T-helper 1 cell treated with Interleukin-12 subunit alpha and Interleukin-12 subunit beta and Interleukin-4 antibody, amounts not matched to agents 30 μg/mL and 1 μg/mL, for 36 hours (primary cell): ENCODE data around the gene CCDC152.
"Not testable (repeated sequence)": the region's sequence is repeated elsewhere in the genome, so short reads cannot be mapped to it uniquely, and the experiment has no call there.

Experiments
- H3K27ac Mint-ChIP-seq: one replicate; pipeline ENCODE4 v1.8.0; 2021; ENCODE audit warnings: mild to moderate bottlenecking, mixed read lengths
- H3K27me3 Mint-ChIP-seq: one replicate; pipeline ENCODE4 v1.8.0; 2021; ENCODE audit warnings: low read depth, mixed read lengths
- H3K36me3 Mint-ChIP-seq: one replicate; pipeline ENCODE4 v1.8.0; 2021; ENCODE audit warnings: low read depth, mixed read lengths
- H3K4me1 Mint-ChIP-seq: one replicate; pipeline ENCODE4 v1.8.0; 2021; ENCODE audit warnings: low read depth, mixed read lengths
- H3K4me3 Mint-ChIP-seq: one replicate; pipeline ENCODE4 v1.8.0; 2021; ENCODE audit warnings: mild to moderate bottlenecking, moderate library complexity, mixed read lengths
- H3K9me3 Mint-ChIP-seq: one replicate; pipeline ENCODE4 v1.8.0; 2021; ENCODE audit warnings: mixed read lengths

Gene CCDC152

DNA sequence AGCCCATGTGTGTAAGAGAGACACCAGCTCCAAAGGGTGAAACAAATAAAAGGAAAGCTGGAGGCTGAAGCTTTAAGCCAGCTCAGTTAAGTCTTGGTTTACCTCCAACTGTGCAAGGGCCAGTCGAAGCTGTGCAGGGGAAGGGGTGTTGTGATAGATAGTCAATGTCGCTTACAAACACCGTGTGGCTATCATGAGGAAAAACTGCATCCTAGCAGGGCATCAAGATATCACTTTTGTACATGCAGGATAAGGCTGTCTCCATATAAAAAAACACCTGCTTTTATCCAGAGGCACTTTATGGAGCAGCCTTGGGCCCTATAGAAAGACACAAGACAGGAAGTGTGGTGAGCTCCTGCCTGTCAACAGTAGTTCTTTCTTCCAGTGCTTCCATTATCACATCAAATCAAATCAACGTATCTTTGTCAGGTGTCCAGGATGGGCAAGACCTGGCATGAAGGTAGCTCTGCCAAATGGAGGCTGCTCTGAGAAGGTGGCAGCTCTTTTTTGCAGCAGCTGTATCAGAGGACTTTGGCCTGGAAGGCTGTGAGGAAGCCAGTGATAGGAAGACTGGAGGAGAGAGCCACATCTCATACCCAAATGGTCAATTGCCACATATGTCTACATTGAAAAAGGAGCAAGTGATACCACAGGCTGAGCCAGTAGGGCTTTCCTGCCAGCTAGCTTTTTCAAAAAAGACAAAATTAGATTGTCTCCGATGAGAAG is 84.4 kb downstream of the CCDC152 start:
- no peak overlapping the region for H3K27ac Mint-ChIP-seq
- no peak overlapping the region for H3K4me3 Mint-ChIP-seq
- no peaks in the 10 kb centered on the region for H3K9me3 Mint-ChIP-seq
- H3K4me1 Mint-ChIP-seq: no peaks in the 10 kb centered on the region
- no peaks in the 10 kb centered on the region for H3K36me3 Mint-ChIP-seq
- H3K27me3 Mint-ChIP-seq: no peaks in the 10 kb centered on the region

DNA sequence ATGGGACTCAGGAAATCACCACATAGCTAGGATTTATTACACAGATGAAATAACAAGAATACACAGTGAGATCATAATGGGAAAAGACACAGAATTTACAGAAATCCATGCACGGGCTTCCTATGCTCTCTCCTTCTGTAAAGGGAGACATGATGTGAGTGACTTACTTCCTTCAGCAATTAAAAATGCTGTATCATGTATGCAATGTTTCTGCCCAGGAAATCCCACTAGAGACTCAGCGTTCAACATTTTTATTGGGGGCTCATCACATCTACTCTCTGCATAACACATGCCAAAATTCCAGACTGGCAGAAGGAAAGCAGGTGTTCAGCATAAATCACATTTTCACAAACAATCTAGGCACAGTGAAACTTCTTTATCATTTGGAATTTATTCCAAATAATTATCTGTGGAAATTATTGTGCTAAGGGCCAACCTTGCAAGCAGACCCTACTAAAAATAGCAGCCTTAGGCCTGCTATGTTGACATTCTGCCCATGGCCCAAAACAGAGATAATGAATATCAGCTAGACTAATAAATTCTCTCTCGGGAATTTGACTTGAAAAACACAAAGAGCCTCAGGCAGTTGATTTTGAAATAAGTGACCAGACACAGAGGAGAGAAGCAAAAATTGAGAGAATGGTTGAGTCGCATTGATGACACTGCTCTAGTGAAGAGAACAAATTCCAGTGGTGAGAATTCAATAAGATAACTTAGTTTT is 86.5 kb downstream of the CCDC152 start:
- Mint-ChIP-seq H3K27me3 (no peaks in the 10 kb centered on the region), H3K4me3 (no peak overlapping the region), H3K36me3 (no peaks in the 10 kb centered on the region), H3K9me3 (no peaks in the 10 kb centered on the region), H3K27ac (no peak overlapping the region), H3K4me1 (no peaks in the 10 kb centered on the region)

DNA sequence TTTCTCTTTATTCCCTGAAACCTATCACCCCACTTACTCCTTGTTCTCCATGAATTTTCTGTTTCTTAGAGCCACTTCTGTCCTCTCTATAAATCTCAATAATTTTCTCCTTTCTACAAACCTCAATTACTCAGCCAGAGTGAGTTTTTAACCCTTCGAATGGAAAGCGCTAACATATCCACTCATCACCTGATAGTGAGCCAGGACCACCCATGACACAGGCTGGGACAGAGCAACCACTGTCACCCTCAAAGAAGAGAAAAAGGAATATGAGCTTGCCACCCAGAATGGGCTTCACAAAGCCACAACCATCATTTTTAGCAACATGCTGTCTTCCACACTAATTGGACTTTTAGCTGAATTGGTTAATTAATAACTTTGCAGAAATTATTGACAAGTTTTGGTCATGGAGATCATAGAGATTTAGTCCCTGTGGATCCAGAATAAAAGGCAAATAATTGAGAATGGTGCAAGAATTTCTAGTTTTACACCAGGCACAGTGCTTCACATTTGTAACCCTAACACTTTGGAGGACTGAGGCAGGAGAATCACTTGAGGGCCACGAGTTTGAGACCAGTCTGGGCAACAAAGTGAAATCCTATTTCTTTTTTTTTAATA is 87.2 kb downstream of the CCDC152 start:
- Mint-ChIP-seq H3K36me3 (no peaks in the 10 kb centered on the region), H3K4me1 (no peaks in the 10 kb centered on the region), H3K27ac (no peak overlapping the region), H3K9me3 (no peaks in the 10 kb centered on the region), H3K27me3 (no peaks in the 10 kb centered on the region), H3K4me3 (no peak overlapping the region)

DNA sequence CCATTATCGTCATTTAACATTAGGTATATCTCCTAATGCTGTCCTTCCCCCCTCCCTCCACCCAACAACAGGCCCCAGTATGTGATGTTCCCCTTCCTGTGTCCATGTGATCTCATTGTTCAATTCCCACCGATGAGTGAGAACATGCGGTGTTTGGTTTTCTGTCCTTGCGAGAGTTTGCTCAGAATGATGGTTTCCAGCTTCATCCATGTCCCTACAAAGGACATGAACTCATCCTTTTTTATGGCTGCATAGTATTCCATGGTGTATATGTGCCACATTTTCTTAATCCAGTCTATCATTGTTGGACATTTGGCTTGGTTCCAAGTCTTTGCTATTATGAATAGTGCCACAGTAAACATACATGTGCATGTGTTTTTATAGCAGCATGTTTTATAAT is 87.8 kb downstream of the CCDC152 start:
- H3K36me3 Mint-ChIP-seq, H3K4me3 Mint-ChIP-seq, H3K27me3 Mint-ChIP-seq, H3K4me1 Mint-ChIP-seq, H3K27ac Mint-ChIP-seq, H3K9me3 Mint-ChIP-seq: not testable (repeated sequence)

DNA sequence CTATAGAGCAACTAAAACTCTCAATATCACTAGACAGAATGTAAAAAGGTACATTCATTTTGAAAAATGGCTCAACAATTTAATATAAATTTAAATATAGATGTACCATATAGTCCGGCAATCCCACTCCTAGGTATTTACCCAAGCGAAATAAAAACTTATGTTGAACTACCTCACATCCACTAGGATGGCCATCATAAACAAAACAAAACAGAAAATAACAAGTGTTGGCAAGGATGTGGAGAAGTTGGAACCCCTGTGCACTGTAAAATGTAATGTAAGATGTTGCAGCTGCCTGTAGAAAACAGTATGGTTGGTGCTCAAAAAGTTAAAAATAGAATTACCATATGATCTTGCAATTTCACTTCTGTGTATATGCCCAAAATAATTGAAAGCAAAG is 91.9 kb downstream of the CCDC152 start:
- no peak overlapping the region for H3K4me3 Mint-ChIP-seq
- no peaks in the 10 kb centered on the region for H3K9me3 Mint-ChIP-seq

DNA sequence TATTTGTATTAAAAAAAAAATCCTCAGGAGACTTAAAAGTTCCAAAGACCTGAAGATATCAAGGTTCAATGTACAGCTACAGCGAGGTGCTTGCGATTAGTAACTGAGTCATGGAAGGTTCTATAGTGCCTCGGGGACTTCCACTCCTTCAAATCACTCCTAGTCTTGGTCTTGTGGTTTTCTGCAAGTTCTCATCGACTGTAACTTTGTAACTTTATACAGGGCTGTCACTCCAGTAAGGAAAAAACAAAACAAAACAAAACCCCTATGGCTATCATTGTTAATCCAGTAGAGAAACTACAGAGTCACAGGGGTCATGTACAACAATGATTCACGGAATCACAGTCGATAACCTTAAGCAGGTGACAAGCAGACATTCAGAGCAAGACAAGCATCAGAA is 94.9 kb downstream of the CCDC152 start:
- H3K4me3 Mint-ChIP-seq: no peak overlapping the region
- H3K27ac Mint-ChIP-seq: no peak overlapping the region
- no peaks in the 10 kb centered on the region for H3K36me3 Mint-ChIP-seq
- H3K9me3 Mint-ChIP-seq: no peaks in the 10 kb centered on the region
- H3K4me1 Mint-ChIP-seq: no peaks in the 10 kb centered on the region
- H3K27me3 Mint-ChIP-seq: no peaks in the 10 kb centered on the region

More for the DNA sequence above, 91.9 kb downstream of the CCDC152 start:
- H3K27ac Mint-ChIP-seq: no peak overlapping the region
- no peaks in the 10 kb centered on the region for H3K36me3 Mint-ChIP-seq
- no peaks in the 10 kb centered on the region for H3K27me3 Mint-ChIP-seq
- no peaks in the 10 kb centered on the region for H3K4me1 Mint-ChIP-seq
